Caki2 (cell line): Measurements from ENCODE around the gene NDUFV1. TPM values are rescaled to one million over a fixed set of nuclear protein-coding genes. Genes with fewer than 3 reads are reported as not detected.
A peak's percentile ranks its signal among the peaks of the same experiment; 100 is the strongest.
"Not testable (repeated sequence)": the region's sequence is repeated elsewhere in the genome, so short reads cannot be mapped to it uniquely, and the experiment has no call there.

Experiments used
- DNase-seq: peaks from one replicate; pipeline ENCODE4 v3.0.0-alpha.2; 2015; ENCODE audit warnings: low read depth
- in situ Hi-C: cut with HindIII; loops from 2 replicates; pipeline ENCODE4 v1.10.0; 2016; ENCODE audit warnings: low sequenced_read_pairs, low pct_unique_long_range_greater_than_20kb, mixed read lengths
- total RNA-seq: library from RNA; depleted of rRNA; stranded (reverse); fragments of >200 nt; shearing (Covaris generic); gene quantifications from 2 replicates; pipeline ENCODE4 v1.2.3, GENCODE V29; 2014; ENCODE audit warnings: low replicate concordance

Gene NDUFV1
- total RNA-seq, 1 experiment from 2014 or later: 237 TPM

DNA sequence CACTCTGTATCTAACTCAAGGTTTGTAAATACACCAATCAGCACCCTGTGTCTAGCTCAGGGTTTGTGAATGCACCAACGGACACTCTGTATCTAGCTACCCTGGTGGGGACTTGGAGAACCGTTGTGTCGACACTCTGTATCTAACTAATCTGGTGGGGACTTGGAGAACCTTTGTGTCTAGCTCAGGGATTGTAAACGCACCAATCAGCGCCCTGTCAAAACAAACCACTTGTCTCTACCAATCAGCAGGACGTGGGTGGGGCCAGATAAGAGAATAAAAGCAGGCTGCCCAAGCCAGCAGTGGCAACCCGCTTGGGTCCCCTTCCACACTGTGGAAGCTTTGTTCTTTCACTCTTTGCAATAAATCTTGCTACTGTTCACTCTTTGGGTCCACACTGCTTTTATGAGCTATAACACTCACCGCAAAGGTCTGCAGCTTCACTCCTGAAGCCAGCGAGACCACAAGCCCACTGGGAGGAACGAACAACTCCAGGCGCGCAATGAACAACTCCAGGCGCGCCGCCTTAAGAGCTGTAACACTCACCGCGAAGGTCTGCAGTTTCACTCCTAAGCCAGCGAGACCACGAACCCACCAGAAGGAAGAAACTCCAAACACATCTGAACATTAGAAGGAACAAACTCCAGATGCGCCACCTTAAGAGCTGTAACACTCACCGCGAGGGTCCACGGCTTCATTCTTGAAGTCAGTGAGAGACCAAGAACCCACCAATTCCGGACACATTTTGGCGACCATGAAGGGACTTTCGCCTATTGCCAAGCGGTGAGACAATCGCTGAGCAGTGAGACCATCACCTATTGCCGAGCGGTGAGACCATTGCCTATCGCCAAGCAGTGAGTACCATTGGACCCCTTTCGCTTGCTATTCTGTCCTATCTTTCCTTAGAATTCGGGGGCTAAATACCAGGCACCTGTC, 13.2 kb downstream of the NDUFV1 start:
- in situ Hi-C loops, DNase-seq: not testable (repeated sequence)

GRCh38 chr11:67620621-67621020, 13.9 kb downstream of the NDUFV1 start:
- DNase-seq, in situ Hi-C loops: not testable (repeated sequence)

DNA sequence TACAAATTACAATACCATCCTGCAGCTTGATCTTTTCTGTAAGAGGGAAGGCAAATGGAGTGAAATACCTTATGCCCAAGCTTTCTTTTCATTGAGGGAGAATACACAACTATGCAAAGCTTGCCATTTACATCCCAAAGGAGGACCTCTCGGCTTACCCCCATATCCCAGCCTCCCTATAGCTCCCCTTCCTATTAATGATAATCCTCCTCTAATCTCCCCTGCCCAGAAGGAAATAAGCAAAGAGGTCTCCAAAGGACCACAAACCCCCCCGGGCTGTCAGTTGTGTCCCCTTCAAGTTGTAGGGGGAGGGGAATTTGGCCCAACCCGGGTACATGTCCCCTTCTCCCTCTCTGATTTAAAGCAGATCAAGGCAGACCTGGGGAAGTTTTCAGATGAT, 15.2 kb downstream of the NDUFV1 start:
- DNase-seq, in situ Hi-C loops: not testable (repeated sequence)

DNA sequence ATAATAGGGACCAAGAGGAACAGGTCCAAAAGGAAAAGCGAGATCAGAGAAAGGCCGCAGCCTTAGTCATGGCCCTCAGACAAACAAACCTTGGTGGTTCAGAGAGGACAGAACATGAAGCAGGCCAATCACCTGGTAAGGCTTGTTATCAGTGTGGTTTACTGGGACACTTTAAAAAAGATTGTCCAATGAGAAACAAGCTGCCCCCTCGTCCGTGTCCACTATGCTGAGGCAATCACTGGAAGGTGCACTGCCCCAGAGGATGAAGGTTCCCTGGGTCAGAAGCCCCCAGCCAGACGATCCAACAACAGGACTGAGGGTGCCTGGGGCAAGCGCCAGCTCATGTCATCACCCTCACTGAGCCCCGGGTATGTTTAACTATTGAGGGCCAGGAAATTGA, 16.2 kb downstream of the NDUFV1 start:
- DNase-seq, in situ Hi-C loops: not testable (repeated sequence)

DNA sequence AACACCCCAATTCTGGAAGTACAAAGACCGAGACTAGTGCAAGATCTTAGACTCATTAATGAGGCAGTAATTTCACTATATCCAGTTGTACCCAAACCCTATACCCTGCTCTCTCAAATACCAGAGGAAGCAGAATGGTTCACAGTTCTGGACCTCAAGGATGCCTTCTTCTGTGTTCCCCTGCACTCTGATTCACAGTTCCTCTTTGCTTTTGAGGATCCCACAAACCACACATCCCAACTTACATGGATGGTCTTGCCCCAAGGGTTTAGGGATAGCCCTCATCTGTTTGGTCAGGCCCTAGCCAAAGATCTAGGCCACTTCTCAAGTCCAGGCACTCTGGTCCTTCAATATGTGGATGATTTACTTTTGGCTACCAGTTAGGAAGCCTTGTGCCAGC, 17.1 kb downstream of the NDUFV1 start:
- in situ Hi-C loops, DNase-seq: not testable (repeated sequence)

DNA sequence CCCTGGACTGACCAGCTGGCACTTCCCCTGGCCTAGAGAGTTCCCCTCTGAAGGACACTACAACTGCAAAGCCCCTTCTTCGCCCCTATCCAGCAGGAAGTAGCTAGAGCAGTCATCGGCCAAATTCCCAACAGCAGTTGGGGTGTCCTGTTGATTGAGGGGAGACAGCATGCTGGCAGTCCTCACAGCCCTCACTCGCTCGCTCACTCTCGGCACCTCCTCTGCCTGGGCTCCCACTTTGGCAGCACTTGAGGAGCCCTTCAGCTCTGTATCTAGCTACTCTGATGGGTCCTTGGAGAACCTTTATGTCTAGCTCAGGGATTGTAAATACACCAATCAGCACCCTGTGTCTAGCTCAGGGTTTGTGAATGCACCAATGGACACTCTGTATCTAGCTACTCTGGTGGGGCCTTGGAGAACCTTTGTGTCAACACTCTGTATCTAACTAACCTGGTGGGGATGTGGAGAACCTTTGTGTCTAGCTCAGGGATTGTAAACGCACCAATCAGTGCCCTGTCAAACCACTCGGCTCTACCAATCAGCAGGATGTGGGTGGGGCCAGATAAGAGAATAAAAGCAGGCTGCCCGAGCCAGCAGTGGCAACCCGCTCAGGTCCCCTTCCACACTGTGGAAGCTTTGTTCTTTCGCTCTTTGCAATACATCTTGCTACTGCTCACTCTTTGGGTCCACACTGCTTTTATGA, 19.5 kb downstream of the NDUFV1 start:
- DNase-seq, in situ Hi-C loops: not testable (repeated sequence)

DNA sequence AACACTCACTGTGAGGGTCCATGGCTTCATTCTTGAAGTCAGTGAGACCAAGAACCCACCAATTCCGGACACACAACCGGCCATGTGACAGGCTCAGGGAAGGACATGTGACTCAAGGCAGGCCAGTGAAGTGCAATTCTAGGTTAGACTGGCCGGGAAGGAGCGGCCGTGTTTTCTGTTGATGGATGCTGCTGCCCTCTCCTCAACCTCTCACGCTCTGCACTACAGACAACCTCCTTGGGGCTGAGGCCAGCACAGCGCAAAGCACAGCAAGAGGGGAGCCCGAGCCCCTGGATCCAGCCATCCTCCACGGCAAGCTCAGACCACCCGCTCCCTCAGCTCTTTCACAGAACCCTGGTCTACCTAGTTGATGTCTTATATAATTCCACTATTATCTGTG, 20.2 kb downstream of the NDUFV1 start:
- in situ Hi-C loops: no loop called here

GRCh38 chr11:67627441-67627811, 20.7 kb downstream of the NDUFV1 start:
- in situ Hi-C loops: no loop called here
- DNase-seq: no peak

More for the DNA sequence above, 20.2 kb downstream of the NDUFV1 start:
- no peak for DNase-seq

DNA sequence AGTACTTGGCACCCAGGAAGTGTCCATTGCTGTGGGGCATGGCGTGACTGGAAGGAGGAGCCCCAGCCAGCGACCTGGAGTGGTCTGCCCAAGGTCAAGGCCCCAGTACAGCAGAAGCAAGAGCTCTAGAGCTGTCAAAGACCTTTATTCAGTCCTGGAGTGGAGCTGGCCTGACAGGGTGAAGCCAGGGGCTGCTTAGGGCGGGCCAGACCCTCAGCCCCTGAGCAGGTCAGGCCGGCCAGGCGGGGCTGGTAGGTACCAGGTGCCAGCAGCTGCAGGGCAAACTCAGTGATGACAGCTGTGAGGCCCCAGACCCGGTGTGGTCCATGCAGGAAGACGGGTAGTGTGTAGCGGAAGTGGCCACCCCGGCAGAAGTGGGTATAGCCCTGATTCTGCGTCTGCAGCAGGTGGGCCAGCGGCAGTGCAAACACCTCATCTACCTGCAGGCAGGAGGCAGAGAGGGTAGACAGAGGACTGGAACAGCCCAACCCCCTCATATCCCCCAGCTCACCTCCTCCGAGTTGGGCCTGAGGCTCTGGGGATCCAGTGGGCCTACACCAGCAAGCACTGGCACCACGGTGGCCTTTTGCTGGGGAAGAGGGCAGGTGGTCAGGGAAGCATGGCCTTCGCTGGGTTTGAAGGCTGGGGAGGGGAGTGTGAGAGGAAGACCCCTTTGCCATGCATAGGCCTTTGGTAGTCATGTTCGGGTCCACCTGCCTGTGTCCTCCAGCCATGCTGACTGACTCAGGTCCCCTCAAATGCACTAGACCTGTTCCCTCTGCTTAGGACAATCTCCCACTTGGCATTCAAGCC, 21.3 kb downstream of the NDUFV1 start:
- no peak for DNase-seq
- in situ Hi-C loops: no loop called here

- in situ Hi-C loops: no loop called here
- DNase-seq: no peak
Observed at GRCh38 chr11:67628710-67629385, 22.1 kb downstream of the NDUFV1 start.

GRCh38 chr11:67629386-67630227, 22.9 kb downstream of the NDUFV1 start, which contains the start of gene NUDT8:
Gene NUDT8, minus strand, starts transcription at chr11:67629937. Its CDS starts 26 bp downstream, at chr11:67629911.
- peak; percentile 80 for DNase-seq
- in situ Hi-C loops: no loop called here

DNA sequence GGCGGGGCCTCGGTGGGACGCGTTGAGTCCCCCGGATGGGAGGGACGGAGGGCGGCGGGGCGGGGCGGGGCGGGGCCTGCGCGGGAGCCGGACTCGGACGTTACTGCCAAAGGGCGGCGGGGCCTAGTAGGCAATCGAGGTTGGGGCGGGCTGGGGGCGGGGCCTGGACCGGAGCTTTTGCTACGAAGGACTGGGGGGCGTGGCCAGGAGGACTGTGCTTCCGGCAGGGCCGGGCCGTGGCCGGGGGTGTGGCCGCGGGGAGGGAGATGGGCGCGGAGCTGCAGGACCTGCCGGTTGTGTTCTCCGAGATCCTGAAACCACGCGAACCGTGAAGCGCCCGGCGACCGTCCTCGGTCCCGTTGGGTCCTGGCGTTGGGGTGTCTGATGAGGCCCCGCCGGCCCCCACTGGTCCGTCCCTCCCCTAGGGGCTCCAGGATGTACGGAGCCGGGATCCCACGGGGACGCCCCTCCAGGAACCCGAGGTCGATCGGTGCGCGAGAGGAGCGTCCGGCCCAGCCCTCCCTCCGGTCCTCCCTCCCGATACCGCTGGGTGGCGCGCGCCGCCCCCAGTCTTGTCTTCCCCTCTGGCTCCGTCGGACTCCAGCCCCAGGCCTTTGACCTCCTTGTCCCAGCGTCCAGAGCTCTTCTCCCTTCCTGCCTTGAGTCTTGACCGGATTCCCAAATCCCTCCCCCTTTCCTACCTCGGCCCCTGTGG, 23.6 kb downstream of the NDUFV1 start:
- in situ Hi-C loops: no loop called here
- DNase-seq: peak; percentile 89

DNA sequence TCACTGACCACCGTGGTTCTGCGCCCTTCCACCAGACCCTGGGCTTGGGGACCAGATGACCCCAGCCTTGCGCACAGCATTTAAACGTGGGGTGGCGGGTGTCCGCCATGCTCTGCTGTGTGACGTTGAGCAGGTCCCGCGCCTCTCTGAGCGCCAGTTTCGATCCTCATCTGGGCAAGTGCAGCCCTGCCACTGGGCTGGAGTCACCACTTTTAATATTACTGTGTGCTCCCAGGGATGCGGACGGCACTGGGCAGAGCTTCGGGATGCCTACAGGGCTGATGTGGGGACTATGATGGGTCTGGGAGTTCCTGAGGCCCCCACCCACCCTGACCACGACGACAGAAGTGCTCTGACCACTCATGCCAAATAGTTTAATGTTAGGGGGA, 24.2 kb downstream of the NDUFV1 start:
- in situ Hi-C loops: no loop called here
- DNase-seq: no peak

- DNase-seq: no peak
- in situ Hi-C loops: no loop called here
Observed at GRCh38 chr11:67631411-67631810, 24.7 kb downstream of the NDUFV1 start.

GRCh38 chr11:67631853-67632174, 25.1 kb downstream of the NDUFV1 start:
- no peak for DNase-seq
- in situ Hi-C loops: no loop called here

DNA sequence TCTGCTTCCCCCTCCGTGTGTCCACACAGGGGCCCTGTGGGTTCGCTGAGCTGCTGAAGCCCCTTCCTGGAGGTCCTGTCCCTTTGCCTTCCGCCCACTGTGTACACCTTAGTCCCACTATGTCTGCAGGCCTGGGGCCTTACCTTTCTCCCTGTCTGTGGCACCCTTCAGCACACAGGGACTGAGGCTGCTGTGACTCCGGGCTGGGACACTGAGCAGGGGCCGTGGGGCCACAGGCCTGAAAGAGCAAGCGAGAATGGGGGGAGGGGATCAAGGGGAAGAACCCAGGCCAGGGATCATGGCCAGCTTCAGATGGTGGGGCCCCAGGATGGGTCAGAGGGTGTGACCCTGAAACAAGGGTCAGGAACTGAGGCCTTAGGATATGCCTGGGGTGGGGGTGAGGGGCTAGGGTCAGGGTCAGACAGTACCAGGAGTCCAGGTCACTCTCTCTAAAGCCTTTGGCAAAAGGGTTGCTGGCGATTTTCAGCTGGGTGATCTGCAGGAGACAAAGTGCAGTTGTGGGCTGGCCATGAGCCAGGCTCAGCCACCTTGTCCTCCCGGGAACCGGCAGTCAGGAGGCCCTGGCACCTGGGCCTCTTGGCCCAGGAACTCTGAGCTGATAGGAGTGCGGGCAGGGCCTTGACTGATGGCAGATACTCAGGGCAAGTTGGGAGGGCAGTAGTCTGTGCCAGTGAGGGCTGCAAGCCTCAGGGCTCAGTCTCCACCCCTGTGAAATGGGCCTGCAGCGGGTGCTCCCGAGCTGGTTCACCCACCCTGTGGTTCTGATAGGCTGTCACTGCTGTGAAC, 25.6 kb downstream of the NDUFV1 start:
- DNase-seq: no peak
- in situ Hi-C loops: no loop called here
